ENCODE data around the gene RAB41.

Gene RAB41

GRCh38 chrX:70252491-70252890, 29.5 kb upstream of the RAB41 start:
- POLR2A ChIA-PET: no interaction called here
- TF ChIP-seq, protein P1, sequence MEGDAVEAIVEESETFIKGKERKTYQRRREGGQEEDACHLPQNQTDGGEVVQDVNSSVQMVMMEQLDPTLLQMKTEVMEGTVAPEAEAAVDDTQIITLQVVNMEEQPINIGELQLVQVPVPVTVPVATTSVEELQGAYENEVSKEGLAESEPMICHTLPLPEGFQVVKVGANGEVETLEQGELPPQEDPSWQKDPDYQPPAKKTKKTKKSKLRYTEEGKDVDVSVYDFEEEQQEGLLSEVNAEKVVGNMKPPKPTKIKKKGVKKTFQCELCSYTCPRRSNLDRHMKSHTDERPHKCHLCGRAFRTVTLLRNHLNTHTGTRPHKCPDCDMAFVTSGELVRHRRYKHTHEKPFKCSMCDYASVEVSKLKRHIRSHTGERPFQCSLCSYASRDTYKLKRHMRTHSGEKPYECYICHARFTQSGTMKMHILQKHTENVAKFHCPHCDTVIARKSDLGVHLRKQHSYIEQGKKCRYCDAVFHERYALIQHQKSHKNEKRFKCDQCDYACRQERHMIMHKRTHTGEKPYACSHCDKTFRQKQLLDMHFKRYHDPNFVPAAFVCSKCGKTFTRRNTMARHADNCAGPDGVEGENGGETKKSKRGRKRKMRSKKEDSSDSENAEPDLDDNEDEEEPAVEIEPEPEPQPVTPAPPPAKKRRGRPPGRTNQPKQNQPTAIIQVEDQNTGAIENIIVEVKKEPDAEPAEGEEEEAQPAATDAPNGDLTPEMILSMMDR (IDR thresholded peaks at IDR 0.05; ENCODE audit: control extremely low read depth, extremely low read depth, low read depth, missing control alignments): no peak
- CTCF ChIA-PET: interaction anchor here (0.8 kb wide), 1 partner anchor 10 kb away, joined by 3 read pairs; no protein-coding TSS in a partner anchor
- DNase-seq (ENCODE audit: extremely low spot score): no peak

DNA sequence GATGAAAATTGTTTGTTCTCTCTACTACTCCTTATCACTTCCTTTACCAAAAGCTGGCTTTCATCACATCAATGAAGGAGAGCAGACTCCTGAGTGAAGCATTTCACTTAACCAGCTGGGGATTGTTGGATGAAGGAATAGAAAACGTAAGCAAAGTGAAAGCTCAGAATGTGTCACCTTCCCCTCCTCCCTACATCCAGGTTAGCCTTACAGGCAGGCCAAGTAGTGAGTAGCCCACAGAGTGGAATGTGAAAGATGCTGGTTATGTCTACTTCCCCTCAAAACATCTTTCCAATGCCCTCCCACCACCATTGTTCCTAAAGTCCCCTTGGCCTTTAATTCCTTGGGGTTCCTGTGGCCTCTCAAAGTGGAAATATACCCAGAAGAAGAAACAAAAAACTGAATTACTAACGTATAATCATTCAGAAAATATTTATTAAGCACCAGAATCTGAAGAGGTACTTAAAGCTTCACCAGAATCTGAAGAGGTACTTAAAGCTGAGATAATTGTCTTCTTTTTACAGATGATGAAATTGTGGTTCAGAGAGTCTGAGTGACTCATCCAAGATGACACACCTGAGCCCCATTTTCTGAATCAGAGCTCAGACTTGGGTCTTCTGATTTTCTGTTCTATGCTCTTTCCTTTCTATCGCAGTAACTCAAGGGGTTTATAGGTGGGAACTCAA, 28.5 kb upstream of the RAB41 start:
- POLR2A ChIA-PET: no interaction called here
- TF ChIP-seq, protein P1 (IDR thresholded peaks at IDR 0.05; ENCODE audit: control extremely low read depth, extremely low read depth, low read depth, missing control alignments): no peak
- CTCF ChIA-PET: interaction anchor here (0.8 kb wide), 1 partner anchor 9 kb away, joined by 3 read pairs; no protein-coding TSS in a partner anchor
- DNase-seq (ENCODE audit: extremely low spot score): no peak

DNA sequence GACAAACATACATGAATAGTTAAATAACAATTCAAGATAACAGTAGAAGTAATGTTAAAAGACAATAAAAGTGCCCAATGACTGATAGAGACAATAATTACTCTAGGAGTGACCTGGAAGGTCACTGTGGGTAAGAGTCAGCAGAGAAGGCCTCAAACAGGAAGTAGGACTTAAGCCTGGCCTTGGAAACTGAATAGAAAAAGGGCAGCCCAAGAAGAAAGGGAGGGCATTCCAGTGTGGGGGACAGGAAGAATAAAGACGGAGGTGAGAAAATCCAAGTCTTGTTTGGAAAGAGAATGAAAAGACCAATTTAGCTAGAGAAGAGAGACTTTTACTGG, 27.9 kb upstream of the RAB41 start:
- TF ChIP-seq, protein P1 (IDR thresholded peaks at IDR 0.05; ENCODE audit: control extremely low read depth, extremely low read depth, low read depth, missing control alignments): no peak
- POLR2A ChIA-PET: no interaction called here
- no peak for DNase-seq (ENCODE audit: extremely low spot score)
- CTCF ChIA-PET: no interaction called here

- no peak for DNase-seq (ENCODE audit: extremely low spot score)
- ChIA-PET POLR2A (no interaction called here), CTCF (no interaction called here)
- TF ChIP-seq, protein P1 (IDR thresholded peaks at IDR 0.05; ENCODE audit: control extremely low read depth, extremely low read depth, low read depth, missing control alignments): no peak
Observed at GRCh38 chrX:70254909-70255308, 27.1 kb upstream of the RAB41 start.

DNA sequence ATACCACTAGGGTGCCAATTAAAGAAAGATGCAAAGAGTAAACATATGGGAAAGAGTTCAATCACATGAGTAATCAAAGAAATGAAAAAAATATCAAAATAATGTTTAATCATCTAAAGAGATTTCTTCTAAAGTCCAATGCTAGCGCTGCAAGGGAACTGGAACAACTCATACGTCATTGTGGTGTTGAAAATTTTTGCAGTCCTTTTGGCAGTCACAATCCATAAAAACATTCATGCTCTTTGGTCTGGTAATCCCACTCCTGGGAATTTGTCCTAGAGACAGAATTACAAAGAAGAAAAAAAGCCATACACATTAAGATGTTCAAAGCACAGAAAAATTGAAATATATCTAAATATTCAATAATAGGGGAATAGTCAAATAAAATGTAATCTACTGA, 26.5 kb upstream of the RAB41 start:
- ChIA-PET POLR2A (no interaction called here), CTCF (no interaction called here)
- DNase-seq (ENCODE audit: extremely low spot score): no peak
- TF ChIP-seq, protein P1 (IDR thresholded peaks at IDR 0.05; ENCODE audit: control extremely low read depth, extremely low read depth, low read depth, missing control alignments): no peak

DNA sequence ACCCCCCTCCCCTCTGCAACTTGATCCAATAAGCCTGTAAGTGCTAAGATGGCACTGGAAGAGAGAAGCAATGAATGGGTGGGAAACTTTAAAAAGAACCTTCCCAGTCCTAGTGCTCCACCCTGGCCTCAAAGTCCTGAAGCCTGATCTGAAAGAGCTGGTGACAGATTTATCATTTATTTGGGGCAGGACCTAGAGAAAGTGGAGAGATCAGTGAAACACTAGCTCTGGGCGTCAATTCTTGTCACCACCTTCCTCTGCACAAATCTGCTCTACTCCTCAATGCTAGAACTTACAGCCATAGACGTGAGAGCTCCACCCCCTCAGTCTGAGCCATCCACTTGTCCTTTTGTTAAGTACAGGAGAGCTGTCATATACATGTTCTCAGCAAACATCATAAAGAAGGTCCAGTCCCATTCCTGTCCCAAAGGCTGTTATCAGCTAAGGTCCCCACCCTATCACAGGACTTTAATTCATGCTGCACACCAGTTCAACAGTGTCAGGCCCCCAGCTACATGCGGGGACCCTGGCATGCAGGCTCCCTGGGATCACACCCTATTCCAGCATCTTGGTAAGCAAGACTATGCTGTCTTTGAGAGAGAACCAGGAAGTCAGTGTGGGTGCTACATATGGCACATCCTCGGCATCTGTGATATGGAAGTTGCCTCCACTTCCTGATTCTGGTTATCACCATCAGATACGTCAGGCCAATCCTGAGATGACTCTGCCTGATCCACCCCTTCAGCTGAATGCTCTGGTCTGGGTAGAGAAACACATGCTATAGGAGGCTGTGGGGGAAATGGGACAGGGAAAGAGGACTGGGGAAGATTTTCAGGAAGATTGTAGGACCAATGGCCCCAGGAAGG, 24.3 kb upstream of the RAB41 start:
- TF ChIP-seq, protein P1 (IDR thresholded peaks at IDR 0.05; ENCODE audit: control extremely low read depth, extremely low read depth, low read depth, missing control alignments): no peak
- ChIA-PET CTCF (interaction anchor here (1.4 kb wide), 1 partner anchor 13 kb away, joined by 3 read pairs; no protein-coding TSS in a partner anchor), POLR2A (no interaction called here)

More for the DNA sequence above, 24.3 kb upstream of the RAB41 start:
- DNase-seq (ENCODE audit: extremely low spot score): no peak
